ENCODE data around the gene NAA30.
A peak's percentile ranks its signal among the peaks of the same experiment; 100 is the strongest.

The NAA30 gene

DNA sequence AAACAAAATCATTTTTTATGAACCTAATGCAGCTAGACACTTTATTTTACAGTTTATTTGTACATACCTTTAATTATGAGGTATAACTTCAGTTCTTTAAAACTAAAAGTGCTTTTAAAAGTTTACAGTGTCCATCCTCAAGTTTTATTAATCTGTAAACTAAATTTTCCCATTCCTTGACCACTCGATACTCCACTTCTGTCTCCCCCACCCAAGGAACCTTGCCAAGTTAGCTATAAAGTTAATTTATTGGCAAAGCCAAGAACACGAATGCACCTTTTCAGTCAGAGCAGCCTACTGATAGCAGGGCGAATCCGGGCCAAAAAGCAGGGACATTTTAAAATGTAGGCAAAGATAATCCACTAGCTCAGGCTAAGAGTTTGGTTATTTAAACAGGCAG is 29.6 kb downstream of the NAA30 start:
- WGBS, 2 experiments (ENCODE audit: insufficient coverage in 2 of 2): 95 to 96% methylated on average over 3 of the region's 4 CpGs
- Histone ChIP-seq H3K4me3 (ENCODE audit: extremely low read depth, insufficient read depth, low read length, poor library complexity, severe bottlenecking) (no peak overlapping the region), H3K27ac (ENCODE audit: low read depth, low read length, severe bottlenecking) (no peak overlapping the region), H3K36me3 (ENCODE audit: control insufficient read depth, insufficient read depth, low read length) (no peaks in the 10 kb centered on the region), H3K4me1 (ENCODE audit: control insufficient read depth, insufficient read depth, low read length, poor library complexity, severe bottlenecking) (no peaks in the 10 kb centered on the region), H3K9me3 (ENCODE audit: control insufficient read depth, low read length) (no peaks in the 10 kb centered on the region)

DNA sequence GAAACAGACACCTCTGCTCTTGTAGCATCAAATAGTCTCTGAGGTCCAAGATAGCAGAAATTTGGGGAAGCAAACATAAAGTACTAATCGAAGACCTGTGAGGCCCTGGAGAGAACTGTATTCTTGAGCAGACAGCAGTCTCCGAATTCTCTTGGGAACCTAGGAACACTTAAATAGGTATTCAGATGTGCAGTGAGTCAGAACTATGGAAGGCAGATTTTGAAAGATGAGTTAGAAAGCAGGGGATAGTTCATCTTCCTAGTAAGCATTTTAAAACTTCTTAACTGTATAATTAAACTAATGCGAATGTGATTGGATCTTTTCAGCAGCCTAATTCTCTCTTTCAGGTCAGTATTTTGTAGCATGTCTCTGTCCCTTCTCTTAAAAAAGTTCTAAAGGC is 30.6 kb downstream of the NAA30 start:
- Histone ChIP-seq H3K27ac (ENCODE audit: low read depth, low read length, severe bottlenecking) (no peak overlapping the region), H3K36me3 (ENCODE audit: control insufficient read depth, insufficient read depth, low read length) (no peaks in the 10 kb centered on the region), H3K4me3 (ENCODE audit: extremely low read depth, insufficient read depth, low read length, poor library complexity, severe bottlenecking) (no peak overlapping the region), H3K9me3 (ENCODE audit: control insufficient read depth, low read length) (no peaks in the 10 kb centered on the region), H3K4me1 (ENCODE audit: control insufficient read depth, insufficient read depth, low read length, poor library complexity, severe bottlenecking) (no peaks in the 10 kb centered on the region)
- WGBS, 2 experiments (ENCODE audit: insufficient coverage in 2 of 2): 100% methylated on average over 2 of the region's 3 CpGs

DNA sequence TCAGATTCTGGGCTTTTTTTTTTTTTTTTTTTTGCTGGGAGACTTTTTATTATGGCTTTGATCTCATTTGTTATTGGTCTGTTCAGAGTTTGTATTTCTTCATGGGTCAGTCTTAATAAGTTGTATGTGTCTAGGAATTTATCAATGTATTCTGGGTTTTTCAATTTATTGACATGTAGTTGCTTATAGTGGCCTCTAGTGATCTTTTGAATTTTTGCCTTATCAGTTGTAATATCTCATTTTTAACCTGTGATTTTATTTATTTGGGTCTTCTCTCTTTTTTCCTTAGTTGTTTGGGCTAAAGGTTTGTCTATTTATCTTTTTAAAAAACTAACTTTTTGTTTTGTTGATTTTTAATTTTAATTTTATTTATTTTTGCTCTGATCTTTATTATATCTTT is 45.5 kb downstream of the NAA30 start:
- H3K9me3 ChIP-seq (ENCODE audit: control insufficient read depth, low read length): no peaks in the 10 kb centered on the region
- no peaks in the 10 kb centered on the region for H3K36me3 ChIP-seq (ENCODE audit: control insufficient read depth, insufficient read depth, low read length)
- H3K4me1 ChIP-seq (ENCODE audit: control insufficient read depth, insufficient read depth, low read length, poor library complexity, severe bottlenecking): no peaks in the 10 kb centered on the region
- H3K27ac ChIP-seq (ENCODE audit: low read depth, low read length, severe bottlenecking): no peak overlapping the region
- no peak overlapping the region for H3K4me3 ChIP-seq (ENCODE audit: extremely low read depth, insufficient read depth, low read length, poor library complexity, severe bottlenecking)

DNA sequence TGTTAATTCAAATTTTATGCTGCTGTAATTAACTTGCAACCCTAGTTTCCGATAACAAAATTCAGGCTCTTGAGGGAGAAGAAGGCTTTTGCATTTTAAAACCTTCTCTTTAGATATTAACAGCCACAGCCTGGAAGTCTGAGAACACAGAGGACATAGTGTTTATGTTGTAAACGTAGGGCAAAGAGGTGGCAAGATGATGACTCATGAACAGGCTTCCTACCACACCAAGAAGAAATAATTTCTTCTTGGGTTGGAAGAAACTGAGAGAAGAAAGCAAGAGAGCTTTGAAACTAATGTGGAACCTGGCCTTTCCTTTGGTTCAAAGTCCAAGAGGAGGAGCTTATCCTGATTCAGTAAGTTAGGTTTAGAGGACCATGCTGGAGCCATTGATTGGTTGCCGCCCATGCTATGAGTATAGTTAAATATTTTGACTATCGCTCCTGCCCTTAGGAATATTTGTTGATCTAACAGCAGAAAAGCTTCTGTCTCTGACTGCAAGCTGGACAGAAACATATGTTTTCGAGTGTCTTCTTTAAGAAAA is 71.5 kb downstream of the NAA30 start:
- peak overlapping the region; percentile 31 for H3K27ac ChIP-seq (ENCODE audit: low read depth, low read length, severe bottlenecking)

DNA sequence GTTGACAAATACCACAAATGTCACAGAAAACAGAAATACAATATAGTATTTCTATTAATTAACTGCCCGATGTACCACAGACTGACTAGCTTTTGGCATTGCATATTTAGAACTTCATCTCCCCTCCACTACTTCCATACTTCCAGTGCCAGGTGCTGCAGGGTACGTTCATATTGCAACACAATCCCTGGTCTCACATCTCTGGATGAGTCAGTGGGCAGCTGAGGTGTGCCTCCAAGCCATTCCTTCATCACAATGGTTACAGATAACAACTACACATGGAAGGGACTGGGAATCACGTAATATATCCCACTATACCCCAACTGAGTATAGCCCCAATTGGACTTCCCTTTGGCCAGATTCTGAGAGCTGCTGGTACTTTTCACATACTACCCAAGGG is 72.2 kb downstream of the NAA30 start:
- H3K9me3 ChIP-seq (ENCODE audit: control insufficient read depth, low read length): no peaks in the 10 kb centered on the region

More for the DNA sequence above, 71.5 kb downstream of the NAA30 start:
- Histone ChIP-seq H3K9me3 (ENCODE audit: control insufficient read depth, low read length) (no peaks in the 10 kb centered on the region), H3K36me3 (ENCODE audit: control insufficient read depth, insufficient read depth, low read length) (no peaks in the 10 kb centered on the region), H3K4me1 (ENCODE audit: control insufficient read depth, insufficient read depth, low read length, poor library complexity, severe bottlenecking) (no peaks in the 10 kb centered on the region), H3K4me3 (ENCODE audit: extremely low read depth, insufficient read depth, low read length, poor library complexity, severe bottlenecking) (no peak overlapping the region)
- WGBS, 2 experiments (ENCODE audit: insufficient coverage in 2 of 2): 90 to 92% methylated on average over 3 of the region's 5 CpGs

DNA sequence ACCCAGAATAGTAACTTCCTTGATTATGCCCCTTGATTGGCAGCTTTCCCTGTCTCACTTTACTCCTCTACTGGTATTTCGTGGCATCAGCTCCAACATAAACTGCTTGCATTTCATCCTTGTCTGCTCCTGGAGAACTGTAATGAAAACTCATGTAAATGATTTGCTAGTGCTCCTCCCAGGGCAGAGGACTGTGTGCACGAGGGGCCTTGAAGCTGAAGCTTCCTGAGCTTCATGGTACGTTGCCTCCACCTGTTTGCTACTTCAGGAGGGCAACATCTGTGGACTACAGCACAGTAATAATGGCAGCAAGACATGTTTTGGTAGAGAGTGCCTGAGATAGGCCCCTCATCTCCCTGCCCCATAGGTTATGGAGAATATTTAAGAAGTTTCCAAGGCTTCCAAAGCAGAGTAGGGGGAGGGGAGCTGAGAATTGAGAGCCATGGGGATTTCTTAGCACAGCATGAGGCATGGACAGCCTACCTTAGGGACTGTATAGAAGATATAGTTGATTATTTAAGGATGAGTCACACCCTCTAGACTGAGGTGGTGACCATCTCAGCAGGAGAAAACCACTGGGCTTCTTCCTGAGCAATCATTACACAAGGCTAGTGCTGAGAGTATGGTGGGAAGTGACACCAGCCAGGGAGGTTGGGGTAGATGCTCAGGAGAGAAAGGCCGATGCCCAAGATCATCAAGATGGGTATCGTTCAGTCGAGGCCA is 73.8 kb downstream of the NAA30 start:
- 72 to 91% methylated on average over 2 to 3 of the region's 6 CpGs for WGBS, 2 experiments (ENCODE audit: insufficient coverage in 2 of 2)
- H3K27ac ChIP-seq (ENCODE audit: low read depth, low read length, severe bottlenecking): no peak overlapping the region

More for the DNA sequence above, 72.2 kb downstream of the NAA30 start:
- H3K4me3 ChIP-seq (ENCODE audit: extremely low read depth, insufficient read depth, low read length, poor library complexity, severe bottlenecking): no peak overlapping the region
- no peak overlapping the region for H3K27ac ChIP-seq (ENCODE audit: low read depth, low read length, severe bottlenecking)
- WGBS, 2 experiments (ENCODE audit: insufficient coverage in 2 of 2): 100% methylated on average over 2 of the region's 3 CpGs; no CpG with 5 or more reads in 1 of the 2 experiments
- no peaks in the 10 kb centered on the region for H3K36me3 ChIP-seq (ENCODE audit: control insufficient read depth, insufficient read depth, low read length)
- H3K4me1 ChIP-seq (ENCODE audit: control insufficient read depth, insufficient read depth, low read length, poor library complexity, severe bottlenecking): no peaks in the 10 kb centered on the region

More for the DNA sequence above, 73.8 kb downstream of the NAA30 start:
- Histone ChIP-seq H3K4me3 (ENCODE audit: extremely low read depth, insufficient read depth, low read length, poor library complexity, severe bottlenecking) (no peak overlapping the region), H3K4me1 (ENCODE audit: control insufficient read depth, insufficient read depth, low read length, poor library complexity, severe bottlenecking) (no peaks in the 10 kb centered on the region), H3K9me3 (ENCODE audit: control insufficient read depth, low read length) (peaks cover 5% of the 10 kb centered on the region), H3K36me3 (ENCODE audit: control insufficient read depth, insufficient read depth, low read length) (no peaks in the 10 kb centered on the region)
